GM23338 (cell line): ENCODE measurements around the gene EYS. TPM values are rescaled to one million over a fixed set of nuclear protein-coding genes. Genes with fewer than 3 reads are reported as not detected.

Experiments
- ATAC-seq: fragments of 200-7000 bp; cut with Tn5 transposase; 3 replicates; pipeline ENCODE4 v1.9.1; 2020
- DNase-seq: peaks from one replicate; pipeline ENCODE4 v3.0.0-alpha.2; 2015; ENCODE audit warnings: low spot score
- H2AFZ ChIP-seq: fragments of 200-600 bp; sonication (generic); 2 replicates; pipeline ENCODE4 v1.8.0; 2016; ENCODE audit warnings: antibody characterized with exemption, mild to moderate bottlenecking, moderate library complexity
- H3F3A ChIP-seq: fragments of 200-600 bp; sonication (generic); replicated peaks from 2 replicates; pipeline ENCODE4 v1.8.0; 2017; ENCODE audit warnings: antibody characterized with exemption, mixed run types, low read depth
- H3K27ac ChIP-seq: fragments of 200-600 bp; sonication (generic); 2 replicates; pipeline ENCODE4 v1.6.1; 2016; ENCODE audit warnings: low read depth
- H3K27me3 ChIP-seq: fragments of 200-600 bp; sonication (generic); 2 replicates; pipeline ENCODE4 v1.8.0; 2016; ENCODE audit warnings: mild to moderate bottlenecking, mixed run types, moderate library complexity; ENCODE audit not compliant: insufficient read depth
- H3K36me3 ChIP-seq: fragments of 200-600 bp; sonication (generic); 2 replicates; pipeline ENCODE4 v1.8.0; 2016; ENCODE audit warnings: mild to moderate bottlenecking; ENCODE audit not compliant: insufficient read depth
- H3K4me1 ChIP-seq: fragments of 200-600 bp; sonication (generic); 2 replicates; pipeline ENCODE4 v1.8.0; 2016; ENCODE audit warnings: mild to moderate bottlenecking, moderate library complexity; ENCODE audit not compliant: insufficient read depth
- H3K4me2 ChIP-seq: fragments of 200-600 bp; sonication (generic); 2 replicates; pipeline ENCODE4 v1.7.1; 2017; ENCODE audit warnings: mixed run types
- H3K4me3 ChIP-seq: fragments of 200-600 bp; sonication (generic); 2 replicates; pipeline ENCODE4 v1.6.1; 2016; ENCODE audit warnings: mixed run types
- H3K79me2 ChIP-seq: fragments of 200-600 bp; sonication (generic); replicated peaks from 2 replicates; pipeline ENCODE4 v1.8.0; 2017; ENCODE audit warnings: mild to moderate bottlenecking; ENCODE audit not compliant: insufficient read depth
- H3K9me2 ChIP-seq: fragments of 200-600 bp; sonication (generic); 2 replicates; pipeline ENCODE4 v1.8.0; 2017; ENCODE audit not compliant: insufficient read depth
- H4K20me1 ChIP-seq: fragments of 200-600 bp; sonication (generic); replicated peaks from 2 replicates; pipeline ENCODE4 v1.8.0; 2017; ENCODE audit warnings: mild to moderate bottlenecking; ENCODE audit not compliant: insufficient read depth
- H3K27ac Mint-ChIP-seq: 2 replicates; pipeline ENCODE4 v1.8.0; 2020; ENCODE audit warnings: inconsistent platforms, mild to moderate bottlenecking, moderate library complexity, mixed read lengths
- H3K27me3 Mint-ChIP-seq: 3 replicates; pipeline ENCODE4 v1.8.0; 2022; ENCODE audit warnings: low read depth, mild to moderate bottlenecking, moderate library complexity, mixed read lengths, inconsistent platforms; ENCODE audit not compliant: insufficient read depth, poor library complexity
- H3K36me3 Mint-ChIP-seq: 3 replicates; pipeline ENCODE4 v1.8.0; 2021; ENCODE audit warnings: low read depth, mild to moderate bottlenecking, inconsistent platforms, moderate library complexity, mixed read lengths
- H3K4me1 Mint-ChIP-seq: 3 replicates; pipeline ENCODE4 v1.8.0; 2020; ENCODE audit warnings: mild to moderate bottlenecking, inconsistent platforms, mixed read lengths
- H3K4me3 Mint-ChIP-seq: 3 replicates; pipeline ENCODE4 v1.8.0; 2021; ENCODE audit warnings: moderate library complexity, mild to moderate bottlenecking, inconsistent platforms, mixed read lengths
- H3K9me3 Mint-ChIP-seq: 3 replicates; pipeline ENCODE4 v1.8.0; 2020; ENCODE audit warnings: moderate library complexity, mild to moderate bottlenecking, inconsistent platforms, mixed read lengths
- CREB1 ChIP-seq: fragments of 250-450 bp; sonication (Bioruptor Pico); IDR thresholded peaks from 2 replicates; pipeline ENCODE4 v1.5.0; 2020; ENCODE audit warnings: low read depth, mild to moderate bottlenecking, moderate library complexity
- ETS1 ChIP-seq: IDR thresholded peaks from 2 replicates; pipeline ENCODE4 v1.6.1; 2016; ENCODE audit warnings: antibody characterized with exemption
- EZH2 ChIP-seq: fragments of 200-600 bp; sonication (generic); IDR thresholded peaks from one replicate; pipeline ENCODE4 v1.8.0; 2017; ENCODE audit warnings: antibody characterized with exemption, mild to moderate bottlenecking, low read depth; ENCODE audit not compliant: unreplicated experiment
- EZH2phosphoT487 ChIP-seq: fragments of 200-600 bp; sonication (generic); IDR thresholded peaks from one replicate; pipeline ENCODE4 v1.8.1; 2018; ENCODE audit warnings: antibody characterized with exemption; ENCODE audit not compliant: unreplicated experiment
- JUNB ChIP-seq: IDR thresholded peaks from one replicate; pipeline ENCODE4 v1.6.1; 2016; ENCODE audit warnings: antibody characterized with exemption; ENCODE audit not compliant: unreplicated experiment
- NANOG ChIP-seq: IDR thresholded peaks from 2 replicates; pipeline ENCODE4 v1.6.1; 2016; ENCODE audit warnings: antibody characterized with exemption, borderline replicate concordance
- POLR2AphosphoS5 ChIP-seq: IDR thresholded peaks from 2 replicates; pipeline ENCODE4 v1.6.1; 2016; ENCODE audit warnings: antibody characterized with exemption, low read depth
- REST ChIP-seq: IDR thresholded peaks from one replicate; pipeline ENCODE4 v1.6.1; 2018; ENCODE audit warnings: antibody characterized with exemption; ENCODE audit not compliant: unreplicated experiment
- STAT1 ChIP-seq: IDR thresholded peaks from one replicate; pipeline ENCODE4 v1.6.1; 2016; ENCODE audit warnings: antibody characterized with exemption; ENCODE audit not compliant: unreplicated experiment
- ZNF331 ChIP-seq: fragments of 250-450 bp; sonication (Bioruptor Pico); IDR thresholded peaks from 2 replicates; pipeline ENCODE4 v1.5.0; 2020; ENCODE audit warnings: low read depth, mild to moderate bottlenecking, moderate library complexity
- ZNF462 ChIP-seq: fragments of 250-450 bp; sonication (Bioruptor Pico); IDR thresholded peaks from 2 replicates; pipeline ENCODE4 v1.5.0; 2020; ENCODE audit warnings: mild to moderate bottlenecking, moderate library complexity
- polyA plus RNA-seq: library from polyadenylated mRNA; unstranded; fragments of >200 nt; fragmentation: Nextera tagmentation; extraction: Ambion mirVana; gene quantifications from 2 replicates; pipeline ENCODE4 v1.2.1, GENCODE V29; 2016
- total RNA-seq: library from RNA; depleted of rRNA; stranded (reverse); fragments of >200 nt; shearing (Covaris generic); gene quantifications from 2 replicates; pipeline ENCODE4 v1.2.3, GENCODE V29; 2014

The EYS gene
- total and polyA plus RNA-seq, 2 experiments from 2014 or later = 0.38 to 0.52 TPM

GRCh38 chr6:64041373-64041772 is 1665.7 kb downstream of the EYS start:
- Mint-ChIP-seq H3K36me3 (no peaks in the 10 kb centered on the region), H3K9me3 (no peaks in the 10 kb centered on the region), H3K27me3 (peaks cover 2% of the 10 kb centered on the region), H3K4me3 (no peak overlapping the region), H3K27ac (no peak overlapping the region), H3K4me1 (no peaks in the 10 kb centered on the region)
- Histone ChIP-seq H3K4me3 (no peak overlapping the region), H3K36me3 (no peaks in the 10 kb centered on the region), H3K27me3 (no peaks in the 10 kb centered on the region), H3K79me2 (no peaks in the 10 kb centered on the region), H3K9me2 (peaks cover 14% of the 10 kb centered on the region), H2AFZ (no peak overlapping the region), H4K20me1 (no peaks in the 10 kb centered on the region), H3K4me2 (no peak overlapping the region), H3F3A (no peaks in the 10 kb centered on the region), H3K27ac (no peak overlapping the region), H3K4me1 (no peaks in the 10 kb centered on the region)
- no peak for TF ChIP-seq EZH2phosphoT487
- TF ChIP-seq JUNB = no peak
- TF ChIP-seq STAT1 = no peak
- no peak for TF ChIP-seq CREB1
- TF ChIP-seq EZH2 = no peak
- no peak for TF ChIP-seq REST
- TF ChIP-seq POLR2AphosphoS5 = no peak
- TF ChIP-seq NANOG = no peak
- no peak for DNase-seq
- no peak for ATAC-seq

- Histone ChIP-seq H2AFZ (no peak overlapping the region), H3K36me3 (no peaks in the 10 kb centered on the region), H3K4me2 (no peak overlapping the region), H3K27me3 (no peaks in the 10 kb centered on the region), H3K9me2 (peaks cover 14% of the 10 kb centered on the region), H3K79me2 (no peaks in the 10 kb centered on the region), H4K20me1 (no peaks in the 10 kb centered on the region), H3K4me1 (no peaks in the 10 kb centered on the region), H3F3A (no peaks in the 10 kb centered on the region), H3K4me3 (no peak overlapping the region), H3K27ac (no peak overlapping the region)
- no peak overlapping the region for H3K27ac Mint-ChIP-seq
- no peaks in the 10 kb centered on the region for H3K4me1 Mint-ChIP-seq
- H3K4me3 Mint-ChIP-seq = no peak overlapping the region
- DNase-seq (no peak), ATAC-seq (no peak)
- no peaks in the 10 kb centered on the region for H3K9me3 Mint-ChIP-seq
- no peaks in the 10 kb centered on the region for H3K36me3 Mint-ChIP-seq
- peaks cover 2% of the 10 kb centered on the region for H3K27me3 Mint-ChIP-seq
- TF ChIP-seq ZNF462 (CRISPR knock-in tag) = no peak
- no peak for TF ChIP-seq ETS1
- no peak for TF ChIP-seq EZH2phosphoT487
- TF ChIP-seq STAT1 = no peak
- no peak for TF ChIP-seq ZNF331 (CRISPR knock-in tag)
- TF ChIP-seq EZH2 = no peak
- TF ChIP-seq NANOG = no peak
- no peak for TF ChIP-seq CREB1
Measured at GRCh38 chr6:64040113-64040512, 1666.9 kb downstream of the EYS start.
